ENCODE results near the gene TFPT. TPM values are rescaled to one million over a fixed set of nuclear protein-coding genes. Genes with fewer than 3 reads are reported as not detected.

TFPT gene
- total and polyA plus RNA-seq, 2 donors (not counting 3 experiments of a cell fraction or from before 2014, with no cell fraction given): 28.3 to 32.1 TPM

DNA sequence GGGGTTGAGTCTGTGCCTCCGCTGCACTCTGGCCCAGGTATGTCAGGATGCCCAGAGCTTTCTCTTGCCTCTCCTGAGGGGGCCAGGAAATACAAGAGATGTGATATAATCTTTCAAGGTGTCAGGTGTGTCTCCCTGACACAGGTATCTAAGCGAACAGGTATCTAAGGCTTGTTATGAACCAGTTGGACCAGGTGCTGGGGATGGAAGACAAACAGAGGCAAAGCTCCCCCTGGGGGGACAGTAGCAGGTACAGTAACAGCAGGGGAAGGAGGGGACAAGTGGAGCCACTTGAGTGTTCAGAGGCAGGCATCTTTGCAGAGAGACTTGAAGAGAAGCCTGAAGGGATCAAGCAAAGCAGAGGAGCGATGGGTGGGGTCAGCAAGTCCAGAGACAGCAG lies 41.5 kb upstream of the TFPT start:
- Histone ChIP-seq H3K4me1 (ENCODE audit: control insufficient read depth, extremely low read depth, insufficient read depth, low read length) (peaks cover 18% of the 10 kb centered on the region), H3K9me1 (replicated peaks; ENCODE audit: control insufficient read depth, extremely low read depth, insufficient read depth, low read length) (no peaks in the 10 kb centered on the region), H3K27me3 (ENCODE audit: control insufficient read depth in 2 of 2, insufficient read depth in 2 of 2, low read length in 2 of 2) (no peaks in the 10 kb centered on the region), H3K36me3 (ENCODE audit: control insufficient read depth in 2 of 2, extremely low read depth in 1 of 2, insufficient read depth in 2 of 2, low read length in 2 of 2) (peaks cover 7 to 46% of the 10 kb centered on the region in 2 experiments), H3K79me2 (ENCODE audit: control insufficient read depth, insufficient read depth, low read length) (peaks cover 4% of the 10 kb centered on the region), H4K20me1 (replicated peaks; ENCODE audit: control insufficient read depth, extremely low read depth, insufficient read depth, low read length) (no peaks in the 10 kb centered on the region), H3K9me3 (replicated peaks; ENCODE audit: control insufficient read depth, insufficient read depth, low read length) (no peaks in the 10 kb centered on the region), H3K4me2 (ENCODE audit: insufficient read depth, low read length) (no peak overlapping the region), H3K4me3 (replicated peaks in 1 of 3; ENCODE audit: insufficient read depth in 1 of 3, low read depth in 1 of 3, low read length in 3 of 3) (no peak overlapping the region), H2AFZ (ENCODE audit: low read depth, low read length) (no peak overlapping the region), H3K27ac (ENCODE audit: insufficient read depth, low read depth, low read length) (no peak overlapping the region), H3K9ac (replicated peaks; ENCODE audit: extremely low read depth, insufficient read depth, low read length) (no peak overlapping the region)
- dilution Hi-C loops (cut with MboI; ENCODE audit: extremely low pct_ligation_motif_present, low sequenced_read_pairs): no loop called here
- BruUV-seq (replicated peaks): no TSS peak
- TF ChIP-seq, protein P1, sequence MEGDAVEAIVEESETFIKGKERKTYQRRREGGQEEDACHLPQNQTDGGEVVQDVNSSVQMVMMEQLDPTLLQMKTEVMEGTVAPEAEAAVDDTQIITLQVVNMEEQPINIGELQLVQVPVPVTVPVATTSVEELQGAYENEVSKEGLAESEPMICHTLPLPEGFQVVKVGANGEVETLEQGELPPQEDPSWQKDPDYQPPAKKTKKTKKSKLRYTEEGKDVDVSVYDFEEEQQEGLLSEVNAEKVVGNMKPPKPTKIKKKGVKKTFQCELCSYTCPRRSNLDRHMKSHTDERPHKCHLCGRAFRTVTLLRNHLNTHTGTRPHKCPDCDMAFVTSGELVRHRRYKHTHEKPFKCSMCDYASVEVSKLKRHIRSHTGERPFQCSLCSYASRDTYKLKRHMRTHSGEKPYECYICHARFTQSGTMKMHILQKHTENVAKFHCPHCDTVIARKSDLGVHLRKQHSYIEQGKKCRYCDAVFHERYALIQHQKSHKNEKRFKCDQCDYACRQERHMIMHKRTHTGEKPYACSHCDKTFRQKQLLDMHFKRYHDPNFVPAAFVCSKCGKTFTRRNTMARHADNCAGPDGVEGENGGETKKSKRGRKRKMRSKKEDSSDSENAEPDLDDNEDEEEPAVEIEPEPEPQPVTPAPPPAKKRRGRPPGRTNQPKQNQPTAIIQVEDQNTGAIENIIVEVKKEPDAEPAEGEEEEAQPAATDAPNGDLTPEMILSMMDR (IDR thresholded peaks at IDR 0.05; ENCODE audit: extremely low read depth in 1 of 2, insufficient read depth in 1 of 2, low read depth in 1 of 2, low read length in 2 of 2): no peak
- TF ChIP-seq EZH2 (IDR thresholded peaks at IDR 0.05; ENCODE audit: borderline replicate concordance, low read depth, low read length, severe bottlenecking) (no peak), FOS (IDR thresholded peaks at IDR 0.05; ENCODE audit: borderline replicate concordance, insufficient read depth, low read length) (no peak), GATA2 (IDR thresholded peaks at IDR 0.05; ENCODE audit: insufficient read depth, insufficient read length, low read depth, low read length) (no peak), JUN (IDR thresholded peaks at IDR 0.05; ENCODE audit: borderline replicate concordance, insufficient read depth, insufficient read length, low read depth) (no peak), POLR2AphosphoS5 (IDR thresholded peaks at IDR 0.05; ENCODE audit: insufficient read depth, low read depth, low read length) (no peak), MYC (IDR thresholded peaks at IDR 0.05; ENCODE audit: low read depth, low read length) (no peak), POLR2A (IDR thresholded peaks at IDR 0.05; ENCODE audit: low read depth, low read length) (no peak)
- TF ChIP-seq, protein P2, sequence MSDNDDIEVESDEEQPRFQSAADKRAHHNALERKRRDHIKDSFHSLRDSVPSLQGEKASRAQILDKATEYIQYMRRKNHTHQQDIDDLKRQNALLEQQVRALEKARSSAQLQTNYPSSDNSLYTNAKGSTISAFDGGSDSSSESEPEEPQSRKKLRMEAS (IDR thresholded peaks at IDR 0.05; ENCODE audit: insufficient read depth, insufficient read length): no peak
- DNase-seq (ENCODE audit: low read depth, low spot score) (no peak), FAIRE-seq (no peak)
- ChIA-PET CTCF (no interaction called here), POLR2A (interaction anchor here (1.1 kb wide), 1 partner anchor 20 kb away, joined by 3 read pairs; no protein-coding TSS in a partner anchor)
- intact Hi-C loops (cut with micrococcal nuclease): no loop called here

Data from endothelial cell of umbilical vein (primary cell).